PC-9 (cell line): ENCODE measurements around the gene HSDL1. TPM values are rescaled to one million over a fixed set of nuclear protein-coding genes. Genes with fewer than 3 reads are reported as not detected.

Experiments
- BruUV-seq: library from RNA; stranded (reverse); fragments of 400-500 nt; replicated peaks from 2 replicates; lab custom pipeline; 2021; lab: Mats Ljungman, UMichigan
- CTCF ChIA-PET: fragments of 300-600 bp; sonication (Branson Sonifier 250); formaldehyde crosslinking; loops from one replicate; lab custom pipeline; 2022; ENCODE audit warnings: antibody characterized with exemption; lab: Charles Lee
- POLR2A ChIA-PET: fragments of 300-600 bp; sonication (Branson Sonifier 250); formaldehyde crosslinking; loops from one replicate; lab custom pipeline; 2022; ENCODE audit warnings: antibody characterized with exemption; ENCODE audit not compliant: unreplicated experiment; lab: Charles Lee
- DNase-seq, 2 experiments: peaks; one replicate each; pipeline versions ENCODE4 v3.0.0 to v3.0.0-alpha.2; 2015 to 2022; ENCODE audit warnings: mixed read lengths in 1 of 2
- H2AFZ ChIP-seq: fragments of 200-600 bp; sonication (generic); 2 replicates; pipeline ENCODE4 v1.8.1; 2017; ENCODE audit warnings: antibody characterized with exemption
- H3F3A ChIP-seq: fragments of 200-600 bp; sonication (generic); 2 replicates; pipeline ENCODE4 v1.8.1; 2017; ENCODE audit warnings: antibody characterized with exemption, mild to moderate bottlenecking, low read depth; ENCODE audit not compliant: insufficient read depth
- H3K27ac ChIP-seq: fragments of 200-600 bp; sonication (generic); 2 replicates; pipeline ENCODE4 v1.6.1; 2016; ENCODE audit warnings: mixed run types
- H3K27me3 ChIP-seq: fragments of 200-600 bp; sonication (generic); 2 replicates; pipeline ENCODE4 v1.6.1; 2016; ENCODE audit warnings: low read depth, mixed run types; ENCODE audit not compliant: insufficient read depth
- H3K36me3 ChIP-seq: fragments of 200-600 bp; sonication (generic); 2 replicates; pipeline ENCODE4 v1.6.1; 2016; ENCODE audit warnings: low read depth, mixed run types
- H3K4me1 ChIP-seq: fragments of 200-600 bp; sonication (generic); replicated peaks from 2 replicates; pipeline ENCODE4 v1.6.1; 2016; ENCODE audit warnings: mixed run types; ENCODE audit not compliant: insufficient read depth
- H3K4me2 ChIP-seq: fragments of 200-600 bp; sonication (generic); 2 replicates; pipeline ENCODE4 v1.6.1; 2017; ENCODE audit warnings: mixed run types
- H3K4me3 ChIP-seq: fragments of 200-600 bp; sonication (generic); 2 replicates; pipeline ENCODE4 v1.6.1; 2016; ENCODE audit warnings: mixed run types
- H3K79me2 ChIP-seq: fragments of 200-600 bp; sonication (generic); 2 replicates; pipeline ENCODE4 v1.6.1; 2017; ENCODE audit warnings: low read depth, mixed run types
- H3K9me2 ChIP-seq: fragments of 200-600 bp; sonication (generic); 2 replicates; pipeline ENCODE4 v1.8.1; 2017; ENCODE audit warnings: mild to moderate bottlenecking; ENCODE audit not compliant: insufficient read depth
- H3K9me3 ChIP-seq: fragments of 200-600 bp; sonication (generic); 2 replicates; pipeline ENCODE4 v1.8.1; 2016; ENCODE audit warnings: low read depth; ENCODE audit not compliant: insufficient read depth
- H4K20me1 ChIP-seq: fragments of 200-600 bp; sonication (generic); 2 replicates; pipeline ENCODE4 v1.8.1; 2017; ENCODE audit not compliant: insufficient read depth
- EZH2 ChIP-seq: fragments of 200-600 bp; sonication (generic); IDR thresholded peaks from 2 replicates; pipeline ENCODE4 v1.8.0; 2017; ENCODE audit warnings: antibody characterized with exemption, low read depth
- intact Hi-C: fragments of 100-400 bp; cut with micrococcal nuclease; formaldehyde crosslinking; loops from one replicate; pipeline ENCODE4 v1.10.0; 2022; ENCODE audit not compliant: unreplicated experiment
- total RNA-seq: library from RNA; stranded (reverse); gene quantifications from 2 replicates; pipeline ENCODE4 v1.2.3, GENCODE V29; 2021
- TF ChIP-seq, protein P1 (sequence below): fragments of 200-600 bp; sonication (generic); conservative IDR thresholded peaks from 2 replicates; pipeline ENCODE4 v1.6.1; 2017; ENCODE audit warnings: mixed run types, antibody characterized with exemption, mild to moderate bottlenecking, moderate library complexity

HSDL1 gene
- total RNA-seq, 1 experiment from 2014 or later, result 32.1 TPM

DNA sequence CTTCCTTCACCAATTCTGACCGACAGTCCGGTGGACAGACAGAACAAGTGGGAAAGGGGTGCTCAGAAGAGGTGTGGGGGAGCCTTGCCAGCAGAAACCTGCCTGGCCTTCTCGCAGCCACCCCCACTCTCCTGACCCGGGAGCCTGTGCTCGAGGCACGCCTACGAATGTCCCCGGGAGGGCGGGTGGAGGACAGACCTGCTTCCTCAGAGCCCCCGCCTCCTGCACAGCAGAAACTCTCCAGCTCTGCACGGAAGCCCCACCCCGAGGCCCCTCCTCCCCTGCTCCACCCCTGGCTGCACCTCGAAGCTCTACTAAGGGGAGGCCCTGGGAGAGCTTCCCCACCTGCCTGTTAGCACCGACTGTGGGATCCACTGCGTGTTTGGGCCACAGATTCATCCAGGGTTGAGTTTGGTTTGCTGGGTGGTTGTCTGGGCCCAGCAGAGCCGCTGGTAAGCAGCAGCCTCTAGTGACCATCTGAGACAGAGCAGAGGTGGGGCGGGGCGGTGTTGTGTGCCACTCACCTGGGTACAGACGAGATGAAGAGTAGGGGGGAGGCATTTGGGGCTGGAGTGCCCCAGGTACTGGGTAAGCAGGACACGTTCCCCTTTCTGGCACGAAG, 35.7 kb upstream of the HSDL1 start:
- no peak overlapping the region for H2AFZ ChIP-seq
- H4K20me1 ChIP-seq, result peaks cover 3% of the 10 kb centered on the region; the same call in 1 of the 2 replicates
- peaks cover 22% of the 10 kb centered on the region for H3K79me2 ChIP-seq
- POLR2A ChIA-PET, result interaction anchor here (0.7 kb wide), 1 partner anchor 323 kb away, joined by 4 read pairs; no protein-coding TSS in a partner anchor
- no peaks in the 10 kb centered on the region for H3K27me3 ChIP-seq
- H3K9me3 ChIP-seq, result no peaks in the 10 kb centered on the region
- H3K4me3 ChIP-seq, result no peak overlapping the region
- H3K4me2 ChIP-seq, result no peak overlapping the region
- BruUV-seq, result no TSS peak
- H3F3A ChIP-seq, result peaks cover 32% of the 10 kb centered on the region
- TF ChIP-seq EZH2, result no peak
- TF ChIP-seq, protein P1, sequence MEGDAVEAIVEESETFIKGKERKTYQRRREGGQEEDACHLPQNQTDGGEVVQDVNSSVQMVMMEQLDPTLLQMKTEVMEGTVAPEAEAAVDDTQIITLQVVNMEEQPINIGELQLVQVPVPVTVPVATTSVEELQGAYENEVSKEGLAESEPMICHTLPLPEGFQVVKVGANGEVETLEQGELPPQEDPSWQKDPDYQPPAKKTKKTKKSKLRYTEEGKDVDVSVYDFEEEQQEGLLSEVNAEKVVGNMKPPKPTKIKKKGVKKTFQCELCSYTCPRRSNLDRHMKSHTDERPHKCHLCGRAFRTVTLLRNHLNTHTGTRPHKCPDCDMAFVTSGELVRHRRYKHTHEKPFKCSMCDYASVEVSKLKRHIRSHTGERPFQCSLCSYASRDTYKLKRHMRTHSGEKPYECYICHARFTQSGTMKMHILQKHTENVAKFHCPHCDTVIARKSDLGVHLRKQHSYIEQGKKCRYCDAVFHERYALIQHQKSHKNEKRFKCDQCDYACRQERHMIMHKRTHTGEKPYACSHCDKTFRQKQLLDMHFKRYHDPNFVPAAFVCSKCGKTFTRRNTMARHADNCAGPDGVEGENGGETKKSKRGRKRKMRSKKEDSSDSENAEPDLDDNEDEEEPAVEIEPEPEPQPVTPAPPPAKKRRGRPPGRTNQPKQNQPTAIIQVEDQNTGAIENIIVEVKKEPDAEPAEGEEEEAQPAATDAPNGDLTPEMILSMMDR, result no peak
- H3K27ac ChIP-seq, result no peak overlapping the region
- H3K4me1 ChIP-seq, result peaks cover 35% of the 10 kb centered on the region
- H3K9me2 ChIP-seq, result no peaks in the 10 kb centered on the region
- DNase-seq, result no peak
- intact Hi-C loops, result no loop called here
- no peaks in the 10 kb centered on the region; the same call in 1 of the 2 replicates for H3K36me3 ChIP-seq
- CTCF ChIA-PET, result no interaction called here

DNA sequence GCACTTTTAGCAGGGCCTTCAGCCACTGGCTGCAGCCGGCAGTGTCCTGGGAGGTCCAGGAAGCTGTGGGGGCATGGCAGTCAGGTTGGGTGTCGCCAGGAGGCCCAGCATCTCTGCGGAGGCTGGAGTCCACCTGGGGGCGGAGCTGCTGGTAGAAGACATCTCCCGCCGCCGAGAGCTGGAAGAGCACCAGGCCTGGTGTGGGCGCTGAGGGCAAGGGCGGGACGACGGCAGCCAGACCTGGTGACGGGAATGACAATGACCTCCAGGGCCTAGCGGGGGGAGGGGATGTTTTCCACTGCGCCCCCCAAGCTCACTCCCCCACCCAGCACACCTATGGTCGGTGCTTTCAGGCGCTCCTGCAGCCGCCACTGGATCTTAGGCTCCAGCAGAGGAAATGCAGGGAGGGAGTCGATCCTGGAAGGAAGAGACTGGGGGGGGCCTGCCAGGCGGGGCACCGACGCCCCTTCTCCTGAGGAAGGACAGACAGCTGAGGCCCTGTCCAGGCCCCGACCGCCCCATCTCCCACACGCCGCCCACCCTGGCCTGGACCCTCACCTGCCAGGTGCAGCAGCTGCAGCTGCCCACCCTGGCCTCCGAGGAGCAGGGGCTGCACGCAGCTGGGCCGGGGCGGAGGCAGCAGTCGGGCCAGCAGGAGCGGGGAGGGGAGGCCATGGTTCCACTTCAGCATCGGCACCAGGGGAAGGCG, 34.8 kb upstream of the HSDL1 start:
- no peak overlapping the region for H3K4me3 ChIP-seq
- BruUV-seq, result no TSS peak
- no peaks in the 10 kb centered on the region for H3K9me2 ChIP-seq
- no peaks in the 10 kb centered on the region for H3K9me3 ChIP-seq
- ChIA-PET POLR2A (no interaction called here), CTCF (no interaction called here)
- intact Hi-C loops, result loop anchor here (5.0 to 10.0 kb wide), 5 partner anchors 227 to 355 kb away; partner anchors contain the start of genes MEAK7 and OSGIN1
- H3F3A ChIP-seq, result peaks cover 35% of the 10 kb centered on the region
- H3K4me1 ChIP-seq, result peaks cover 33% of the 10 kb centered on the region
- no peak overlapping the region for H3K27ac ChIP-seq
- no peaks in the 10 kb centered on the region; the same call in 1 of the 2 replicates for H3K36me3 ChIP-seq
- H4K20me1 ChIP-seq, result no peaks in the 10 kb centered on the region; the same call in 1 of the 2 replicates
- peaks cover 14% of the 10 kb centered on the region; the same call in 1 of the 2 replicates for H3K79me2 ChIP-seq
- no peaks in the 10 kb centered on the region for H3K27me3 ChIP-seq
- no peak overlapping the region for H2AFZ ChIP-seq
- TF ChIP-seq EZH2, result no peak
- TF ChIP-seq, protein P1, result no peak
- H3K4me2 ChIP-seq, result no peak overlapping the region
- no peak for DNase-seq

DNA sequence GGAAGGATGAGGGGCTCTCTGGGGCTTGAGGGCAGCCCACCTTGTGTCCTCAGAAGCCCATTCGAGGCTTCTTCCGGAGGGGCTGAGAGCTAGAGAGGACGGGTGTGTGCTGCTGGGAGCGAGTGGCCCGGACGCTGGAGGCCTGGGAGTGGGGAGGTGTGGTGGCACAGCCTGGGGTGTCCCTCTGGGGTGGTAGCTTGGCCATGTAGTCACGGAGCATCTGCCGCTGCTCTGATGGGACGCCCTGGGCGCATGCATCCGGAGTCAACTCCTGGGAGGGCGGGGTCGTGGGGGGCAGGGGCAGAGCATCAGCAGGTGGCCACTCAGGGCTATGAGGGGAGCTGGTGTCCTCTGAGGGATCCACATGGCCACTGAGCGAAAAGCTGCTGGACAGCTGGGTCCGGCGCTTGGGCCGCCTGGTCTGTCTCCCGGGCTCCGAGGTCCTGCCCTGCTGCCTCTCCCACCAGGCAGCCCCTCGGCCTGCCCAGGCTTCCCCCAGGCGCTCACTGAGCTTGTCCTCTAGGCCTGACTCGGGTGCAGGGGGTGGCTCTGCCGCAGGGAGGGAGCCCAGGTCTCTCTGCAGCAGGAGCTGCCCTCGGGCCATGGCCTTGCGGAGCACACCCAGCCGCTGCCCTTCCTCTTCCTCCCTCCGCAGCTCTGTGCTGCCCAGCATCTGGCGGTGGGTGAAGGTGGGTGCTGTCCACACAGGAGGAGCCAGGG, 34.1 kb upstream of the HSDL1 start:
- TF ChIP-seq, protein P1, result no peak; the same call in 1 of the 2 replicates
- no peak for TF ChIP-seq EZH2
- no peaks in the 10 kb centered on the region for H3K9me2 ChIP-seq
- H4K20me1 ChIP-seq, result no peaks in the 10 kb centered on the region; the same call in 1 of the 2 replicates
- H3K27ac ChIP-seq, result no peak overlapping the region
- H3K27me3 ChIP-seq, result no peaks in the 10 kb centered on the region
- DNase-seq, result no peak
- no peak overlapping the region for H3K4me2 ChIP-seq
- no peak overlapping the region for H3K4me3 ChIP-seq
- ChIA-PET POLR2A (no interaction called here), CTCF (interaction anchor here (0.6 kb wide), 1 partner anchor 160 kb away, joined by 3 read pairs; no protein-coding TSS in a partner anchor)
- peaks cover 7% of the 10 kb centered on the region; the same call in 1 of the 2 replicates for H3K79me2 ChIP-seq
- peaks cover 33% of the 10 kb centered on the region for H3K4me1 ChIP-seq
- H3K9me3 ChIP-seq, result no peaks in the 10 kb centered on the region
- no TSS peak for BruUV-seq
- no peak overlapping the region for H2AFZ ChIP-seq
- intact Hi-C loops, result loop anchor here (5.0 to 10.0 kb wide), 5 partner anchors 227 to 354 kb away; partner anchors contain the start of genes MEAK7 and OSGIN1
- H3F3A ChIP-seq, result peaks cover 37% of the 10 kb centered on the region
- no peaks in the 10 kb centered on the region; the same call in 1 of the 2 replicates for H3K36me3 ChIP-seq
